Suprapubic skin (tissue), 4 donors: ENCODE results near the gene SYT14.
"Not testable (repeated sequence)": the region's sequence is repeated elsewhere in the genome, so short reads cannot be mapped to it uniquely, and the experiment has no call there.

Experiments used
- CTCF ChIP-seq, 2 donors: fragments of 200-600 bp in 1 of 2; fragments of 450-650 bp in 1 of 2; sonication (generic) in 1 of 2; IDR thresholded peaks; one replicate each; pipeline ENCODE4 v1.5.1; 2016 to 2019; ENCODE audit warnings: antibody characterized with exemption in 2 of 2, mild to moderate bottlenecking in 1 of 2, moderate library complexity in 1 of 2
- EP300 ChIP-seq: sonication (generic); formaldehyde crosslinking; IDR thresholded peaks from one replicate; pipeline ENCODE4 v1.6.1; 2017; ENCODE audit warnings: antibody characterized with exemption
- POLR2A ChIP-seq, 2 donors: fragments of 450-650 bp; IDR thresholded peaks; one replicate each; pipeline ENCODE4 v1.6.1; 2017; ENCODE audit warnings: antibody characterized with exemption in 2 of 2, mild to moderate bottlenecking in 2 of 2, moderate library complexity in 2 of 2
- POLR2AphosphoS5 ChIP-seq, 3 donors: sonication (generic); formaldehyde crosslinking; IDR thresholded peaks; one replicate each; pipeline ENCODE4 v1.6.1; 2017; ENCODE audit warnings: antibody characterized with exemption in 3 of 3

GRCh38 chr1:209978721-209979120, 40.7 kb downstream of the SYT14 start:
- TF ChIP-seq POLR2A (IDR thresholded peaks at IDR 0.05); POLR2AphosphoS5 (IDR thresholded peaks at IDR 0.05); CTCF (IDR thresholded peaks at IDR 0.05); EP300: not testable (repeated sequence)
